GM12874 (cell line): Measurements from ENCODE around the gene SAMD10.

Source experiments
- CTCF ChIP-seq: IDR thresholded peaks from 2 replicates; pipeline ENCODE4 v1.5.1; 2011; ENCODE audit warnings: low read depth, mild to moderate bottlenecking, control low read depth, low read length, moderate library complexity; ENCODE audit not compliant: insufficient read depth

Gene SAMD10

GRCh38 chr20:63944078-63944941 lies 35.1 kb downstream of the SAMD10 start:
- TF ChIP-seq CTCF = no peak

- TF ChIP-seq CTCF = no peak
Measured at GRCh38 chr20:63943808-63944077, 35.7 kb downstream of the SAMD10 start.

GRCh38 chr20:63942969-63943807 lies 36.3 kb downstream of the SAMD10 start:
- no peak for TF ChIP-seq CTCF

GRCh38 chr20:63942250-63942951 lies 37.0 kb downstream of the SAMD10 start:
- TF ChIP-seq CTCF = no peak

GRCh38 chr20:63941282-63942081 lies 38.0 kb downstream of the SAMD10 start:
- TF ChIP-seq CTCF = no peak

GRCh38 chr20:63940472-63941266 lies 38.8 kb downstream of the SAMD10 start:
- no peak for TF ChIP-seq CTCF
